Measurements from ENCODE around the gene ISM1.

DNA sequence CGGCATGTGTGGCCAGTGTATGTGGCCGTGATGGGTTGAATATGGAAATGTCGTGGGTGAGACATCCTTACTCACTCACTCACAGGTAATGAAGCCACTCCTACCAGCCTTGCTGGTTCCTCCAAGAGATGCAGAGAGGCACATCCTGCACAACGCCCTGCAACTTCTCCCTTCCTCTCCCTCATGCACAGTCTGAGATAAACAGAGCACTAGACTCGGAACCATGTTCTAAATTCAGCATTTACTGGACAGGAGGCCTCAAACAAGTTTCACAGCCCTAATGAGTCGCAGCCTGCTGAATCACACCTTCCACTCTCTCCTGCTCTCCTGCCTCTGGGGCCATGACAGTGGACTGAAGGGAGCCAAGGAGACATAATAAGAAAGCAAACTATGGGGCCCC lies 91.2 kb downstream of the ISM1 start:
- TF ChIP-seq TAF1 (IDR thresholded peaks at IDR 0.05; ENCODE audit: borderline replicate concordance, low read depth, low read length) = no peak
- TF ChIP-seq POLR2A (IDR thresholded peaks at IDR 0.05; ENCODE audit: low read depth, low read length) = no peak

Data from GM12892 (cell line).